ENCODE results near the gene KAT2B. TPM values are rescaled to one million over a fixed set of nuclear protein-coding genes. Genes with fewer than 3 reads are reported as not detected.

KAT2B gene
- total and polyA plus RNA-seq, 2 of the 8 experiments (the other 6 are each of a cell fraction or from before 2014, with no cell fraction given), result 0.24 to 0.91 TPM

DNA sequence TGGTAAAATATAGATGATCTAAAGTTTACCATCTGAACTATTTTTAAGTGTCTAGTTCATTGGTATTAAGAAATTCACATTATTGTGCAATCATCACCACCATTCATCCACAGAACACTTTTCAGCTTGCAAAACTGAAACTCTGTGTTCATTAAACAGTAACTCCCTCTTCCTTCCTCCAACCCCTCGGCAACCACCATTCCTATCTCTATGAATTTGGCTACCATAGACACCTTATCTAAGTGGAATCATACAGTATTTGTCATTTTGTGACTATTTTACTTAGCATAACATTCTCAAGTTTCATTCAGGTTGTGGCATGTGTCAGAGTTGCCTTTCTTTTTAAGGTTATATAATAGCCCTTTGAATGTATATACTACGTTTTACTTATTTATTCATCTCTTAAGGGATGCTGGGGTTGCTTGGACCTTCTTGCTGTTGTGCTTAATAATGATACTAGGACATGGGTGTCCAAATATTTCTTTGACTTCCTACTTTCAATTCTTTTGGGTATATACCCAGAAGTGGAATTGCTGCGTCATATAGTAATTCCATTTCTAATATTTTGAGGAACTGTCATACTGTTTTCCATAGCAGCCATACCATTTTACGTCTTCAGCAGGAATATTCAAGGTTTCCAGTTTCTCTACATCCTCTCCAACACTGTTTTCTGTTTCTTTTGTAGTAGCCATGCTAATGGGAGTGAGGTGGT lies 20.9 kb downstream of the KAT2B start:
- H2BK120ac ChIP-seq (replicated peaks; ENCODE audit: low read depth, low read length), result no peak overlapping the region
- H3K4me2 ChIP-seq (ENCODE audit: insufficient read depth in 1 of 2, low read depth in 2 of 2, low read length in 2 of 2), result no peak overlapping the region
- no peak overlapping the region for H3K23ac ChIP-seq (ENCODE audit: insufficient read length)
- no peak overlapping the region for H3K4ac ChIP-seq (replicated peaks; ENCODE audit: insufficient read length, low read depth, low read length)
- H3K4me3 ChIP-seq (ENCODE audit: extremely low read depth in 1 of 4, insufficient read depth in 2 of 4, low read depth in 3 of 4, low read length in 4 of 4), result no peak overlapping the region
- 91% methylated on average over 4 of the region's 4 CpGs; no CpG with 5 or more reads in 1 of the 2 experiments for WGBS, 2 experiments (ENCODE audit: extremely low coverage in 1 of 2, insufficient coverage in 1 of 2, insufficient read length in 1 of 2, insufficient replicate concordance in 2 of 2, low coverage in 1 of 2, low lambda C conversion rate in 2 of 2, missing lambda C conversion rate in 1 of 2)
- no peak overlapping the region for H3K18ac ChIP-seq (ENCODE audit: extremely low read depth, low read length)
- H2AK5ac ChIP-seq (ENCODE audit: low read depth, low read length), result no peak overlapping the region
- H3K9ac ChIP-seq (replicated peaks in 1 of 4; ENCODE audit: extremely low read depth in 1 of 4, low read depth in 3 of 4, low read length in 3 of 4), result no peak overlapping the region
- H2BK12ac ChIP-seq (ENCODE audit: low read depth, low read length), result no peak overlapping the region
- H4K91ac ChIP-seq (replicated peaks; ENCODE audit: insufficient read length, low read length), result no peak overlapping the region
- no peaks in the 10 kb centered on the region for H4K20me1 ChIP-seq (replicated peaks in 1 of 2; ENCODE audit: control insufficient read depth in 1 of 2, insufficient read depth in 2 of 2, low read length in 2 of 2)
- no peak overlapping the region for H2BK5ac ChIP-seq (ENCODE audit: low read depth, low read length)
- H3K9me3 ChIP-seq (ENCODE audit: insufficient read depth in 2 of 2, low read depth in 1 of 2, low read length in 1 of 2), result no peaks in the 10 kb centered on the region
- no peak overlapping the region for H3K27ac ChIP-seq (ENCODE audit: low read depth, low read length)
- no peaks in the 10 kb centered on the region for H3K36me3 ChIP-seq (ENCODE audit: control insufficient read depth in 2 of 4, insufficient read depth in 4 of 4, low read length in 3 of 4)
- H2BK15ac ChIP-seq (ENCODE audit: low read length), result no peak overlapping the region
- POLR2A ChIA-PET (ENCODE audit: partially characterized antibody), result no interaction called here
- DNase-seq (ENCODE audit: low read depth in 1 of 2, low spot score in 2 of 2) (no peak), FAIRE-seq (no peak)
- no peak overlapping the region for H4K8ac ChIP-seq (ENCODE audit: extremely low read depth, insufficient read depth, low read length)
- H3K23me2 ChIP-seq (ENCODE audit: low read depth, low read length), result peaks cover 2% of the 10 kb centered on the region; the same call in 1 of the 2 replicates
- H4K5ac ChIP-seq (ENCODE audit: insufficient read length, low read depth, low read length), result no peak overlapping the region
- H2BK20ac ChIP-seq (ENCODE audit: low read length), result no peak overlapping the region
- no peaks in the 10 kb centered on the region for H3K79me1 ChIP-seq (ENCODE audit: low read depth, low read length)
- TF ChIP-seq SUZ12 (IDR thresholded peaks at IDR 0.05; ENCODE audit: low read length) (no peak), CEBPB (IDR thresholded peaks at IDR 0.05; ENCODE audit: low read depth, low read length) (peak; percentile 25; the same call in 1 of the 2 replicates)
- H3K27me3 ChIP-seq (replicated peaks in 1 of 4; ENCODE audit: control insufficient read depth in 3 of 4, extremely low read depth in 1 of 4, insufficient read depth in 3 of 4, low read length in 3 of 4), result no peaks in the 10 kb centered on the region
- H2AFZ ChIP-seq (ENCODE audit: low read length), result no peak overlapping the region
- CTCF ChIA-PET (ENCODE audit: partially characterized antibody), result no interaction called here
- H3K56ac ChIP-seq (replicated peaks; ENCODE audit: insufficient read length, low read depth, low read length), result no peak overlapping the region
- no peaks in the 10 kb centered on the region for H3K79me2 ChIP-seq (ENCODE audit: control insufficient read depth in 1 of 2, insufficient read depth in 2 of 2, low read length in 2 of 2)
- no peak overlapping the region for H3K14ac ChIP-seq (ENCODE audit: insufficient read length)
- no peaks in the 10 kb centered on the region for H3K4me1 ChIP-seq (replicated peaks in 1 of 4; ENCODE audit: control insufficient read depth in 3 of 4, insufficient read depth in 4 of 4, low read length in 3 of 4)
